Prostate gland (tissue), 2 donors: Measurements from ENCODE around the gene EDARADD. TPM values are rescaled to one million over a fixed set of nuclear protein-coding genes. Genes with fewer than 3 reads are reported as not detected.

Experiments
- DNase-seq: peaks from one replicate; pipeline ENCODE4 v3.0.0-alpha.2; 2019; ENCODE audit warnings: low spot score
- H3K27ac ChIP-seq, 2 donors: fragments of 200-600 bp; sonication (generic); 2 replicates each; pipeline ENCODE4 v1.5.1; 2017 to 2019
- H3K27me3 ChIP-seq: fragments of 200-600 bp; sonication (generic); replicated peaks from 2 replicates; pipeline ENCODE4 v1.5.1; 2019; ENCODE audit not compliant: insufficient read depth
- H3K36me3 ChIP-seq, 2 donors: fragments of 200-600 bp; sonication (generic); 1 replicate in 1 of 2; 2 replicates in 1 of 2; pipeline versions ENCODE4 v1.5.1 to v1.8.1; 2017 to 2019
- H3K4me1 ChIP-seq: fragments of 200-600 bp; sonication (generic); replicated peaks from 2 replicates; pipeline ENCODE4 v1.5.1; 2019
- H3K4me3 ChIP-seq, 2 donors: fragments of 200-600 bp; sonication (generic); 2 replicates each; pipeline ENCODE4 v1.5.1; 2017 to 2019
- H3K9me3 ChIP-seq: fragments of 200-600 bp; sonication (generic); 2 replicates; pipeline ENCODE4 v1.5.1; 2017
- CTCF ChIP-seq, 4 experiments: fragments of 200-600 bp in 2 of 4; fragments of 450-650 bp in 2 of 4; sonication (generic) in 2 of 4; IDR thresholded peaks; 1 replicate in 3 of 4; 2 replicates in 1 of 4; pipeline ENCODE4 v1.5.1; 2016 to 2019; ENCODE audit warnings: antibody characterized with exemption in 4 of 4, mild to moderate bottlenecking in 2 of 4, moderate library complexity in 2 of 4
- POLR2A ChIP-seq: fragments of 450-650 bp; IDR thresholded peaks from one replicate; pipeline ENCODE4 v1.6.1; 2016; ENCODE audit warnings: antibody characterized with exemption, mild to moderate bottlenecking
- POLR2AphosphoS5 ChIP-seq: sonication (generic); formaldehyde crosslinking; IDR thresholded peaks from one replicate; pipeline ENCODE4 v1.6.1; 2017; ENCODE audit warnings: antibody characterized with exemption
- WGBS: methylation state at CpG from one replicate; pipeline ENCODE4 v1.1.5; 2018; 5-methylcytosine and 5-hydroxymethylcytosine counted together
- intact Hi-C: fragments of 100-400 bp; cut with DNase I; formaldehyde crosslinking; loops from one replicate; pipeline ENCODE4 v1.14.2; 2022
- total RNA-seq, 2 donors: library from RNA; depleted of rRNA; stranded (reverse); fragments of >200 nt; gene quantifications; one replicate each; pipeline ENCODE4 v1.1.0, GENCODE V29; 2016

EDARADD gene
- total RNA-seq, 2 donors from 2014 or later: 4.9 to 12.8 TPM

DNA sequence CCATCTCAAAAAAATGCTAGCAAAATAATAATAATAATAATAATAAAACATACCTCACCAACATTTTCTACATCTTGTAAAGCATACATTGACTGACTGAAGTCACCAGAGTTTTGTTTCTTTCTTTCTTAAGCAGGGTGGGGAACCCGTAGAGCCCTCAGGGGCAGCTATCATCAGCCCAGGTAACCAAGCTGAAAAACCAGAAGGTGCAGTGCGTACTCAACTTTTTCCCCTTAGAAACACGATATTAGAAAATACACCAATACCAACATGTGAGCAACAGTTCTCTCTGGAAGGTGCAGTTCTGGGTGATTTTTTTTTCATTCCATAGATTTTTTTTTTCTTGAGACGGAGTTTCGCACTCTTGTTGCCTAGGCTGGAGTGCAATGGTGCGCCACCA is 75.4 kb downstream of the EDARADD start:
- Histone ChIP-seq H3K27me3 (no peaks in the 10 kb centered on the region), H3K36me3 (no peaks in the 10 kb centered on the region), H3K4me1 (no peaks in the 10 kb centered on the region), H3K4me3 (no peak overlapping the region), H3K27ac (no peak overlapping the region), H3K9me3 (no peaks in the 10 kb centered on the region)
- no peak for DNase-seq
- no peak for TF ChIP-seq CTCF (IDR thresholded peaks at IDR 0.05)
- TF ChIP-seq POLR2AphosphoS5: no peak
- TF ChIP-seq POLR2A: no peak
- 96% methylated on average over 6 of the region's 6 CpGs for WGBS
- intact Hi-C loops: no loop called here

DNA sequence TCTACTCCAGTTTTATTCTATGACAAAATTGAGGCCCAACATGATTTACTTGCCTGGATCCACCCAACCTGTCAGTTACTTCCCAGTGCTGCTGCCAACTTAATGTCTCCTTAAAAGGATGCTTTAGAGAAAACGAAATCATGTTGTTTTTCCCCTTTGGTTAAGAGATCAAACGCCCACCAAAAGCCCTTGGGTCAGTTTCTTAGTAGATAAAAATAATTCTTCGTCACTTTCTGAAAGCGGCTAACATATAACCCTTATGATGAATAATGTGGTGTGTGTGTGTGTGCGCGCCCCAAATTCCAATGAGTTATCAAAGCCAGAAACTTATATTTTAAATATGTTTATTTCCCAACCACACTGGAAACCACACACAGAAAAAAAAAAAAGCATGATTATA is 77.0 kb downstream of the EDARADD start:
- no peak for DNase-seq
- Histone ChIP-seq H3K4me3 (no peak overlapping the region), H3K27me3 (no peaks in the 10 kb centered on the region), H3K4me1 (no peaks in the 10 kb centered on the region), H3K9me3 (no peaks in the 10 kb centered on the region), H3K36me3 (no peaks in the 10 kb centered on the region), H3K27ac (no peak overlapping the region)
- WGBS: 75% methylated on average over 6 of the region's 6 CpGs
- intact Hi-C loops: no loop called here
- TF ChIP-seq CTCF (IDR thresholded peaks at IDR 0.05): no peak
- TF ChIP-seq POLR2A: no peak
- TF ChIP-seq POLR2AphosphoS5: no peak

GRCh38 chr1:236471653-236472052 is 77.6 kb downstream of the EDARADD start:
- WGBS: 13% methylated on average over 6 of the region's 6 CpGs

GRCh38 chr1:236472850-236473788 is 79.0 kb downstream of the EDARADD start:
- no peaks in the 10 kb centered on the region for H3K9me3 ChIP-seq
- 73% methylated on average over 17 of the region's 17 CpGs for WGBS
- H3K36me3 ChIP-seq: no peaks in the 10 kb centered on the region
- TF ChIP-seq CTCF (IDR thresholded peaks at IDR 0.05) (no peak), POLR2AphosphoS5 (no peak), POLR2A (no peak)
- no peak overlapping the region for H3K27ac ChIP-seq
- H3K27me3 ChIP-seq: no peaks in the 10 kb centered on the region
- no peak overlapping the region for H3K4me3 ChIP-seq
- intact Hi-C loops: no loop called here
- no peak for DNase-seq
- H3K4me1 ChIP-seq: no peaks in the 10 kb centered on the region

More at GRCh38 chr1:236471653-236472052, 77.6 kb downstream of the EDARADD start:
- H3K4me1 ChIP-seq: no peaks in the 10 kb centered on the region
- H3K36me3 ChIP-seq: no peaks in the 10 kb centered on the region
- no peak overlapping the region for H3K4me3 ChIP-seq
- intact Hi-C loops: no loop called here
- no peak for TF ChIP-seq POLR2A
- no peak for TF ChIP-seq POLR2AphosphoS5
- TF ChIP-seq CTCF (IDR thresholded peaks at IDR 0.05): no peak
- H3K27ac ChIP-seq: no peak overlapping the region
- H3K27me3 ChIP-seq: no peaks in the 10 kb centered on the region
- no peak for DNase-seq
- H3K9me3 ChIP-seq: no peaks in the 10 kb centered on the region

DNA sequence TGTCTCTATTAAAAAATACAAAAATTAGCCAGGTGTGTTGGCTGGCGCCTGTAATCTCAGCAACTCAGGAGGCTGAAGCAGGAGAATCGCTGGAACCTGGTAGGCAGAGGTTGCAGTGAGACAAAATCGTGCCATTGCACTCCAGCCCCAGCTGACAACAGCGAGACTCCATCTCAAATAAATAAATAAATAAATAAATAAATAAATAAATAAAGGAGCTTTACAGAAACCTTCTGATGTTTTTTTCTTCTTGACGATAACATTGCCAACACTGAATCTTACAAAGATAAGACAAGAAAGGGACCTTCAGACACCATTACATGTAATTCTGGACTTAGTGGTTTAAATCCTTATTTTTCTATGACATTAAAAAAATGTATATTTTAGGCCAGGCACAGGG is 81.9 kb downstream of the EDARADD start:
- no peak for TF ChIP-seq CTCF (IDR thresholded peaks at IDR 0.05)
- no peak for TF ChIP-seq POLR2A
- TF ChIP-seq POLR2AphosphoS5: no peak
- Histone ChIP-seq H3K9me3 (no peaks in the 10 kb centered on the region), H3K4me1 (no peaks in the 10 kb centered on the region), H3K36me3 (no peaks in the 10 kb centered on the region), H3K4me3 (no peak overlapping the region), H3K27me3 (no peaks in the 10 kb centered on the region), H3K27ac (no peak overlapping the region)
- intact Hi-C loops: no loop called here
- DNase-seq: no peak
- WGBS: 87% methylated on average over 5 of the region's 5 CpGs
